IPS DF 4.7 (cell line): Measurements from ENCODE around the gene SORCS2.
"Not testable (repeated sequence)": the region's sequence is repeated elsewhere in the genome, so short reads cannot be mapped to it uniquely, and the experiment has no call there.

Experiments used
- DNase-seq: peaks from one replicate; pipeline ENCODE4 v3.0.0-alpha.2; 2013; ENCODE audit warnings: low spot score; ENCODE audit errors: extremely low read depth

SORCS2 gene

DNA sequence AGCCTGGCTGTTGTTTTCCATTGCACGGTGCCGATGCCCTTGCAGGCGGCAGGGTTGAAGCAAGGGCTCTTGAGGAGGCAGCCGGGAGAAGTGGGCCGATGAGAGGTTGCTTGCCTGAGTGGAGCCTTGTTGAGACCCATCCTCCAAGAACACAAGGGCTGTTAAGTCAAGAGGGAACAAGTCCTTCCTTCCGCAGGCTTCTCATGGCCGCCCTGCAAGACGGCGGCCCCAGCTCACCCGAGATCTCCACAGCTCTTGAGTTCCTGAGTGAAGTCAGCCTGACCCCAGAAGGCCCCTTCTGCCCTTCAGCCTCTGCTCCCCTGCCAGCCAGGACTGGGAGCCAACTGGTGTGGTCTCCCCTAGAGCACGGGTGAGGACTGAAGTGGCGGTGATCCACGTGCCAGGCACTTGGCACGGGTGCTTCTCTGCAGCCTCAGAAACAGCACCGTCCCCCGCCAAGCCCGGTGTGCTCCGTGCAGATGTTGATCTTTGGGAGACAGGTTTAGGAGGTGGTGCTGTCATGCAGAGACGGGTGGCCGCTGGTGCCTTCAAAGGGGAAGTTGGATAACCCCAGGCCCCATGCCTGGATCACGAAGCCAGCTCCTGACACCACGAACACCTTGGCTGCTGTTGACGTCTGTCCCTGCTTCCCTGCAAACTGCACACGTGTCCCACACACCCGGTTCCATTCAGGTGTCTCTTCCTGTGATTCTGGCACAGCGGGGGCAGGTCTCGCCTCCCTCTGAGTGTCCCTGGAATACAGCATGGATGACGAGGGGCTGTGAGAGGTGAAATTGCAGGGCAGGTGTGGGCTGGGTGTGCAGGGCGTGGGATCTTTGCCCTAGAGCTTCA lies 406.8 kb downstream of the SORCS2 start:
- no peak for DNase-seq

DNA sequence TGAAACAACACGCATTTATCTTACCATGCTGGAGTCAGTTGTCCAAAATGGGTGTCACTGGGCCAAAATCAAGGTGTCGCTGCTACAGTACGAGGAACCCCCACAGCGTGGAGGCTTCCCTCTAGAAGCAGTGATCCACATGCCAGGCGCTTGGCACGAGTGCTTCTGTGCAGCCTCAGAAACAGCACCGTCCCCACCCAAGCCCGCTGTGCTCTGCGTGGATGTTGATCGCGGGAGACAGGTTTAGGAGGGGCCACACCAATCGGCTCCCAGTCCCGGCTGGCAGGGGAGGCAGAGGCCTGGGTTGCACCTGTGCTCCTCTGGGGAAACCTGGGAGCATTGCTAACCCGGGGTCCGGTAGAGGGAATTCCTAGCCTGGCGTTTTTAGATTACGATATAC lies 407.9 kb downstream of the SORCS2 start:
- DNase-seq = no peak

DNA sequence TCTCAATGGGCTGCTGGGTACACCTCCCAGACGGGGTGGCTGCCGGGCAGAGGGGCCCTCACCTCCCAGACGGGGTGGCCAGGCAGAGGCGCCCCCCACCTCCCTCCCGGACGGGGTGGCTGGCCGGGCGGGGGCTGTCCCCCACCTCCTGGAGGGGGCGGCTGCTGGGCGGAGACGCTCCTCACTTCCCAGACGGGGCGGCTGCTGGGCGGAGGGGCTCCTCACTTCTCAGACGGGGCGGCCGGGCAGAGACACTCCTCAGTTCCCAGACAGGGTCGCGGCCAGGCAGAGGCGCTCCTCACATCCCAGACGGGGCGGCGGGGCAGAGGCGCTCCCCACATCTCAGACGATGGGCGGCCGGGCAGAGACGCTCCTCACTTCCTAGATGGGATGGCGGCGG lies 409.8 kb downstream of the SORCS2 start:
- DNase-seq = not testable (repeated sequence)

DNA sequence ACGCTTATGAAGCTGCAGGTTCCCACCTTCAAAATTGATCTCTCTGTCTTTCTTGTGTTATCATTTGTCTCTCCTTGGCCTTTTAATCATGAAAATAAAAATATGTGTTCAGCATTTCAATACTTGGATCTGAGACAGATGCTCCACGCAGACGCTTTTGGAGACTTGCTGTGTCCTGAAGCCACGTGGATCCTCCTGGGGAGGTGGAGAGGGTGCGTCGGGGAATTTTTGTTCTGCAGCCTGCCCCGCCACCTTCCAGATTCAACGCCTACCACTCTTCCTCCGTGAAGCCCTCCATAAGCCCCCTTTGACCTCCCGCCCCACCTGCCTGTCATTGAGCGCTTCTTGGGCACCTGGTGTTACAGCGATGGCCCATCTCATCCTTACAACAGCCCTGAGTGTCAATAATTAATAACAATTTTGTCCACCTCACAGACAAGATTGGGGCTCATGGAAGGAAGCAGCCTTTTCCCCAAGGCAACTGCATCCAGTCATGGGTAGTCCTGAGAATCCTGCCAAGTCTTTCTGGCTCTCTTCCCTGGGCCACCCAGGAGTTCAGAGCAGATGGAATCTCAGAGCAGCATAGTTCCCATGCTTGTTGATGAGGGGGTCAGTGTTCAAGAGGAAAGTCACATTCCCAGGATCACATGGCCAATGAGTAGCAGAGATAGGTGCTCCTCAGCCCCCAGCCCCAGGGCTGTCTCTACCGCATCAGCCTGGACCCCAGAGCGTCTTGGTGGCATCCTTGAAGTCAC lies 415.0 kb downstream of the SORCS2 start:
- no peak for DNase-seq

DNA sequence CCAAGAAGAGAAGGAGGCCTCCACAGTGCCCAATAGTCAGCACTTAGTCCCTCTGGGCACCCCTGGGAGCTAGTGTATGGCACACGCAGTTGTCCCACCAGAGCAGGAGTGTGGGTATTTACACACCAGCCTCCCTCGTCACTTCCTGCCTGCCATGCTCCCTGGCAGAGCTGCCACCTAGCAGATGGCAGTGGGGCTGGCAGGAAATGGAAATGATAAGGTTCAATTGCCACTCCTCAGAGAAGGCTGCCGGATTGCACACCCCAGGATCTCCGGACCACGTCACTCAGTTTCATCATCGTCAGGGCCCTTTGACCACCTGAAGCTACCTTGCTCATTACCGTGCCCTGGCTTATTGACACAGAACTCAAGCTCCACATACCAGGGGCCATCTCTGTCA lies 415.7 kb downstream of the SORCS2 start:
- DNase-seq = no peak

DNA sequence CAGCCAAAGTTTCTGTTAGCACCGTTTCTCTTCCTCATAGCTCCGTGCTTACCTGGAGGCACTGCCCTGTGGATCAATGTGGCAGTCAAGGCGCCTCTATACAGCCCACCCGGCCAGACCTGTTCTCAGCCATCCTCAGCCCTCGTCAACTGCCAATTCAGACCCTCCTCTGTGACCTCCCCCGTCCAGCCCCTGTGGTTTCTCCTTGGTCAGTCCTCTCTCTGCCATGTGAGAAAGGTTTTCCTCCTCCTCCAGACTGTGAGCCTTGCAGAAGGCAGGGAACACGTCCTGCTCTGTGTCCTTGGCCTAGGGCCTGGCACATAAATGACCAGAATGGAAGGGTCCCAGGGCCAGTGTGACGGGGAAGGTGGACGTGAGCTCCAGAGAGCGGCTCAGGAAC lies 417.0 kb downstream of the SORCS2 start:
- DNase-seq = no peak

DNA sequence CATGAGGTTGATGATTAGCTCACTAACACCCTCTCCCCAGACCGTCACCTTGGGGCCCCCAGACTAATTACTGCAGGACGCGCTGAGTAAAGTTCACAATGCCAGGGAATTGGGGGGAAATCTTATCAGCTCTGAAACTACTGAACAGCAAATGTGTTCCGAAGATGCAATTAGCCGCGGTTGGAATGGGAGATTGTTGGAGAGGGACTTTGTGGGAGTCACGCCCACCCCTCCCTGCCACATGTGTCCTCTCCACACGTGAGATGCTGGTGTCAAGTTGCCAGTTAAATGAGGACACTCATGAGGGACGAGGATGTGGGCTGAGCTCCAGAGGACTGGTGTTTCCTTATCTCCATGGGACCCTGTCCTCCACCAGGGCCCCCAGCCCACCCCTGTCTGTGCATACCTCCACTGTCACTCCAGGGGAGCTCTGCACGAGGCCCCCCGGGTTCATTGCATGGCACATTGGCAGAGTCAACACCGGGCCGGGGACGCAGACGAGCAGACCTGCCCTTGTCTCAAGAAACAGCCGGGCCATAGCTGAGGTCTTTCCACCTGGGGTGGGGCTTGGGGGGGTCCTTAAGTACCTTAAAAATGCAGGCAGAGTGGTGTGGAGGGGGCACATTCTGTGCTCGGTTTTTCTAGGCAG lies 417.8 kb downstream of the SORCS2 start:
- DNase-seq = no peak

DNA sequence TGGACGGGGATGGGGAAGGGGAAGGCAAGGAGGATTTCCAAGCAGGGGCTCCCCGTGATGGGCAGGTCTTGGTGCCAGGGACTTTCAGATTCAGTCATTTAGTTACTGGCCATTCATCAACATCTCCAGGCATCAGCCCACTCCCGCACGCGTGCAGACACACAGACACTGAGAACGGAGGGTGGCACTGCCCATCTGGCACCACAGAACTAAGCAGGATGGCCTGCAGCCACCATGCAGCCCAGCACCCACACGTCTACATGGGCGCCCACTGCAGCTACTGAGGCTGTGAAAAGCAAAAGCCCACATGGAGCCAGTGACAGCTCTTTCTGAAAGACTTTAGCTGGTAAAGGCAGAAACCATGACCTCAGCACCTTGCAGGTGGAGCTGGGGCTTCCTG lies 418.5 kb downstream of the SORCS2 start:
- no peak for DNase-seq

DNA sequence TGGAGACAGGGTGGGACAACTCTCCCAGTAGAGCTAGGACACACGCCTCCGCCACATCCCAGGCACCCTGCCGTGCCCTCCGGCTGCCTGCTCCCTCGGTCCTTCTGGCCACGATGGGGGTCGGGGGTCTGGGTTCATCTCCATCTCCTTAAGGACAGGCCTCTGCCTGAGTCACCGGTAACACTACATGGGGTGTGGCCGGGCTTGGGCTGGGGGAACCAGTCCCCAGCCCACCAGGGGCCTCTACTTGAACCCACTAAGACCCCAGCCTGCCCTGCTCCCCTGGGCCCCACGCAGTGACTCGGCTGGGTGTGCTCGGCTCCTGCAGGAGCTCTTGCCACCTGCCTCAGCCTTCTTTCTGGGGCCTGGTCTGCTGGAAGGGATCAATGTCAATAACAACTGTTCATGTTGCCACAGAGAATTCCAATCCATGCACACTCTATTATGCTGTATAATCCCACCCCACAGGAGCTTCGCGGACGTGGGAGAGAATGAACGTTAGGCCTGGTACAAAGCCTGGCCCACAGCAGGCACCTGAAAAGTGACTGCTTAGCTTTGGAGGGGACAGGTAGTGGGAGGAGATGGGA lies 420.1 kb downstream of the SORCS2 start:
- no peak for DNase-seq

DNA sequence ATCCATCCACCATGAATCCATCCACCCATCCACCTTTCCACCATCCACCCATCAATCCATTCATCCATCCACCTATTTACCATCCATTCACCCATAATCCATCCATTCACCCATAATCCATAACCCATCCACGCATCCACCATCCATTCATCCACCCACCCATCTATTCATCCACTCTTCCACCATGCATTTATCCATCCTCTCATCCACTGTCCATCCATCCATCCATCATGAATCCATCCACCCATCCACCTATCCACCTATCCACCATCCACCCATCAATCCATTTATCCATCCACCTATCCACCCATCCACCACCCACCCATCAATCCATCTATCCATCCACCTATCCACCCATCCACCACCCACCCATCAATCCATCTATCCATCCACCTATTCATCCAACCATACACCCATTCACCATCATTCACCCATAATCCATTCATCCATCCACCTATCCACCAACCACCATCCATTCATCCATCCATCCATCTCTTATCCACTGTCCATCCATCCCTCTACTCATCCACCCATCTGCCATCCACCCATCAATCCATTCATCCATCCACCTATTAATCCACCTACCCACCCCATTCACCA lies 422.1 kb downstream of the SORCS2 start:
- DNase-seq = no peak

DNA sequence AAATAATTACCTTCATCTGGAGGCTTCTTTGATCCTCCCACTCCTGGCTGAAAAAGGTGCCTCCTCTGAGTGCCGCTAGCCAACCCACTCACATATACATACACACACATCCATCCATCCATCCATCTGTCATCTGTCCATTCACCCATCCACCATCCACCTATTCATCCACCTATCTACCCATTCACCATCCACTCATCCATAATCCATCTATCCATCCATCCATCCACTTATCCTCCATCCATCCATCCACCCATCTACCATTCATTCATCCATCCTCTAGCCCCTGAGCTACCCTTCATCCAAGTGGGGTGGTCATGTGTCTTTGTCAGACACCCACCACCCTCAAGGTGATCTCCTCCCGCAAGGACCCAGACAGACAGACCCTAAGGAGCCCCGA lies 423.9 kb downstream of the SORCS2 start:
- no peak for DNase-seq

DNA sequence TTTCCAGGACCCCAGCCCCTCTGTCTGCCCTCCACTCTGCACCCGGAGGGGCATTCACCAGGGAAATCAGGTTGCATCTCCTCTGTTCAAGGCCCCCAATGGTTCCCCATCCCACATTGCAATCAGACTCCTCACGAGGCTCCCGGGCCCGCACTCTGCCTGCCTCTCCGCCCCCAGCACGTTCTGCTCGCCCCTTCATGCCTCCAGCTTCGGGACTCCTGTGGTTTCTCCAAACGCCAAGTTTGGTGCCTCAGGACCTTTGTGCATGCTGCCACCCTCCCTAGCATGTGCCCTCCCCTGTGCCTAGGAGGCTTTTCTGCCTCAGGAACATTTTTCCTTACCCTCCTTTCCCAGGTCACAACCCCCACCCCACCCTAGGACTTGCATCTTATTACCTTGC lies 426.0 kb downstream of the SORCS2 start:
- no peak for DNase-seq

DNA sequence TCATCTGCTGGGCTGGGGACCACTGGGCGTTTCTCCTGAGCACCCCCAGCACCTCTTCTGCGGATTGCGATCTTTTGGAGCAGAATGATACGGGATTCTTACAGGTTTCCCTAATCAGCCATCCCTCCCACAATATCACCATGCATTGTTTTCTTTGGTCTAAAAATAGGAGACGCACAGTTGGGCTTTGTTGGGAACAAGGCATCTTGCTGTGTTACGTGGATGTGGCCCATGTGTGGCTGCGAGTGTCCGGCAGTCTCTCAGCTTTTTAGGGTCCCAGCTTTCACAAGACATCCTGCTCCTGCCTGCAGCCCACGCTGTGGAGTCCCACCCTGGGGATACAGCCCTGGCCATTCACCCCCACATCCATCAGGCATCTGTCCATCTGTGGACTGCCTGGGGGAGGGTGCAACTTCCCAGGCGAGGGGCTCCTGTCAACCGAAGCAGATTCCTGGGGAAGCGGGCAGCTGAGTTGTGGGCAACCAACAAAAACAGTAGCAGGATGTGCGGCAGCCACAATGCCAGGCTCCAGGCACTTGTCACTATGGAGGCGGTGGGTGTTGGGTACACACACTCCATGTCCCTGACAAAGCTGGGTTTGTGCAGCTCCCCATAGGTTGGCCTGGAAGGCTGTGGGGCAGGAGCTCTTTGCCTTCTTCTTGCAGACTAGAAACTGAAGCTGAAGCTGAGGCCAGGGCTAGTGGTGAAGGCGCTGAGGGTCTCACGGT lies 427.9 kb downstream of the SORCS2 start:
- DNase-seq = no peak

DNA sequence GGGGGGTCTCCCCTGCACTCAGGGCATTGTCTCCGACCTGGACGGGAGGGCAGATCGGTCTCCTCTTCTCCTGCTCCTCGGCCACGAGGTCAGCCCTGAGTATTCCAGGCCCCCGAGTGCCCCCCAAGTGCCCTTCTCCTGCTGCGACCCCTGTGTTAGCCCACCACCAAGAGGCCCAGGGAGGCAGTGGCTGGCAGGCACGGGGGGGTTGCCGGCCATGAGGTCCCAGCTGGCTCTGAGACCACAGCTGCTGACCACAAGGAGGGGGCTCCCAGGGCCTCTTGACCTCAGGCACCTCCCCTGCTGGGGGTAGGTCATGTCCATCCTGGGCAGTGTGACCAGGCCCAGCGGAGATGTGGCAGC lies 428.5 kb downstream of the SORCS2 start:
- DNase-seq = no peak

DNA sequence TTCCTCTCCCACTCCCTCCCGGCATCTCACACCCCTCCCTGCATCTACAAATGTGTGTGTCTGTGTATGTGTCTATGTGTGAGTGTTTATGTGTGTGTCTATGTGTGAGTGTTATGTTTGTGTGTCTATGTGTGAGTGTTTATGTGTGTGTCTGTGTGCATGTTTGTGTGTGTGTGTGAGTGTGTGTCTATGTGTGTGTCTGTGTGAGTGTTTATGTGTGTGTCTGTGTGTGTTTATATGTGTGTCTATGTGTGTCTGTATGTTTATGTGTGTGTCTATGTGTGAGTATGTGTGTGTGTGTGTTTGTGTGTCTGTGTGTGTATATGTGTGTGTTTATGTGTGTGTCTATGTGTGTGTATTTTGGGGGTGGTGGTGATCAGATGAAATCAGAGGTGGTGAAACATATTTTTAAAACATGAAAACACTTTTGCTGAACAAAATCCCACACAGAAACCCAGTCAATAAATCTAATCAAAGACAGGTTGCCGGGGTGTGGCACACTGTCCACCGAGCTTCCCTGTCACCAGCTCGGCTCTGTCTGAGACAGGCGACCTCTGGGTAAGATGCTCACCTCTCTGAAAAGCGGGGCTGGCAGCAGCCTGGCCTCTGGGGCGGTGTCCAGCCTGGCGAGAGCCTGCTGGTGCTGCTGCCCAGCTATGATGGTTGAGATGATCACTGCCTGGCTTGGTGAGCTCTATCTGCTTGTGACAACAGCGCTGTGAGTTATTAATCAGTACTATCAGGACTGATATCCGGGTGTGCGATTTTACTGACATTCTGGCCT lies 429.1 kb downstream of the SORCS2 start:
- no peak for DNase-seq

DNA sequence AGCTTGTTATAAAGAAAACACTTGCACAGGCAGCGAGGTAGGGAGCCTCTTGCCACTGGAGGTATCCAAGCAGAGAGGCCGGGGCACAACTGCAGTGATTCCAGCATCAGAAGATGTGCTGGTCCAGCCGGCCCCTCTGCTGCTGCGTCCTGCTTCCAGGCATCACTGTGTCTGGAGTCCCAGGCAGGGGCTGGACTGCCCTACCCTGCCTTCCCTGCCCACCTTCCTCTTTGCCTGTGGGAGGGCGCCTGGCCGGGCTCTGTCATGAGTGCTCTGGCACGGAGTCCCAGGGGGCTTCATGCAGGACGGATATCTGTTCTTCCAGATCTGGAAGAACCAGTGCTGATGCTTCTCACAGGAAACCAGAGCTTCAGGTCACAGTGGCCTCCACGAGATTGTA lies 430.0 kb downstream of the SORCS2 start:
- DNase-seq = no peak

DNA sequence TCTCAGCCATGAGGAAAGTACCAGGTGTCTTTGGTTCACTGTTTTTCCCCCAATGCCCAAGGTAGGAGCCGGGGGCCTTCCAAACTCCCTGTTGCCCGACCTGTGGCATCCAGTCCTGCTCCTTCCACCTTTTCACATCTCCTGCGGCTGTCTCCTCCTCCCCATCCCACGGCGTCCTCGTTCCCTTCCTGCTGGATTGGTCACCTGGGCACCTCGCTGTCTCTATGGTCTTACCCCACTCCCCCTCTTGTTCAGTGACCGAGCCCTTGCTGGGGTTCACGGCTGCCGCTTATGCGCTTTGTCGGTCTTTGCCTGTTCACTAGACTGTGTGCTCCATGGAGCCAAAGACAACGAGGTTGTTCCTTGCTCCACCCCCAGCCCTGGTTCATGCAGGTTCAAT lies 431.1 kb downstream of the SORCS2 start:
- no peak for DNase-seq

DNA sequence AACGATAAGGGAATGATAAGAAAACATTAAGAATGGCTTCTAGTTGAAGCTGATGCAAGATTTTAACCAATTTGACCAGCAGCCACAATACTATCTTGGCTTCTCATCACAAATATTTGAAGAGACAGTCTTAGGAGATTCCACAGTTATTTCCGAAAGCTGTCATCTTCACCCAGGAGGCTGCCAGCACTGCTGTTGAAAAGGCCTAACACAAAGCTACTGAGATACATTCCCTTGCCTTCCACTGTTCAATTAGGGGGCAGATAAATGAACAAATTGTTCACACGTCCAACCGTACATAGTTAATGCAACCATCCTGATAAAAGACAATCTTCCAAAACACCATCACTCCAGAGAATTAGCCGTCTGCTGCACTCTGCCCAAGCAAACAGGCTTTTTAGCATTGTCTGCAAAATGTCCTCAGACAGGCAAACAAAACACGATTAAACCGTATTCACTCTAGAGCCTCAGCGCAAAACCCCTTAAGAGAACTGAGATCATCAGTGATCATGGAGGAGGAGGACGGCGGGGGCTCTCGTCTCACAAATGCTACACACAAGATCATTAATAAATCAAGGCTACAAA lies 432.1 kb downstream of the SORCS2 start:
- no peak for DNase-seq

DNA sequence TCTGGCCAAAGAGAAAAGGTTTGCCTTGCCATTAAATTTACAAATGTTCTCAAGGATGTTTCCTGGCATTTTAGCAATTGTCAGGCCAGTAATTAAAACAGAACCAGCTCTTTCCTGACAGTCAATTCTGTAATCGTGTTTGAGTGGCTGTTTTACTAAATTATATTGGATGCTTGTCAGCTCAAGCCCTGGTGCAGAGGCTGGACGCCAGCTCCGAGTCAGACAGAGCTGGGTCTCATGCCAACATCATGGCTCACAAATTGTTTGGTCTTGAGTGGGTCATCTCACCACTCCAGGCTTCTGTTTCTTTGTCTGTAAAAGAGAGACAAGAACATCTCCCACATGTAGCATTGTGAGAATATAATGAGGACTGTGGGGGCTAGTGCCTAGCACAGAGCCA lies 432.7 kb downstream of the SORCS2 start:
- no peak for DNase-seq

DNA sequence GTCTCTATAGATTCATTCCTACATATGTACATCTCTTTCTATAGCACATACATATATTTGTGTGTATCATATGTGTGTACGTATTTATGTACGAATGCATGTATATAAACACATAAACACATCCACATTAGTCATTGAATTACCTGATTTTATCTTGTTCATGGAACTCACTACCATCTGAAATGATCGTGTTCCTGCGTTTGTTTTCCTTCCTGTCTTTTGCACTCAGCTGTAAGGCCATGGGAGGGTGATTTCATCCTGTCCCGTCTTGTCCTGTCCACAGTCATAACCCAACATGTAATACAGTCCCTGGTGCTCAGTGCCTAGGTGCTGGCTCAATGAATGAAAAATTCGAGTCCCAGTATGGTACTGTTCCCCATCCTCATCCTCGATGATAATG lies 434.2 kb downstream of the SORCS2 start:
- no peak for DNase-seq
